H7 (cell line): ENCODE results near the gene GALNT13. TPM values are rescaled to one million over a fixed set of nuclear protein-coding genes. Genes with fewer than 3 reads are reported as not detected.

Experiments
- DNase-seq: peaks from one replicate; pipeline ENCODE4 v3.0.0; 2012
- H3K27me3 ChIP-seq: 2 replicates; pipeline ENCODE4 v1.6.0; 2011; ENCODE audit warnings: mild to moderate bottlenecking, low read length; ENCODE audit not compliant: control insufficient read depth, insufficient read depth
- H3K36me3 ChIP-seq: replicated peaks from 2 replicates; pipeline ENCODE4 v1.5.1; 2011; ENCODE audit warnings: low read length; ENCODE audit not compliant: control insufficient read depth, insufficient read depth
- H3K4me3 ChIP-seq: 2 replicates; pipeline ENCODE4 v1.5.1; 2011; ENCODE audit warnings: low read depth, mild to moderate bottlenecking, control low read depth, low read length, moderate library complexity; ENCODE audit not compliant: insufficient read depth
- total RNA-seq: library from RNA; depleted of rRNA; stranded (reverse); fragments of >200 nt; shearing (Covaris generic); gene quantifications from 2 replicates; pipeline ENCODE4 v1.2.3, GENCODE V29; 2014

Gene GALNT13
- total RNA-seq, 1 experiment from 2014 or later = 7.1 TPM

DNA sequence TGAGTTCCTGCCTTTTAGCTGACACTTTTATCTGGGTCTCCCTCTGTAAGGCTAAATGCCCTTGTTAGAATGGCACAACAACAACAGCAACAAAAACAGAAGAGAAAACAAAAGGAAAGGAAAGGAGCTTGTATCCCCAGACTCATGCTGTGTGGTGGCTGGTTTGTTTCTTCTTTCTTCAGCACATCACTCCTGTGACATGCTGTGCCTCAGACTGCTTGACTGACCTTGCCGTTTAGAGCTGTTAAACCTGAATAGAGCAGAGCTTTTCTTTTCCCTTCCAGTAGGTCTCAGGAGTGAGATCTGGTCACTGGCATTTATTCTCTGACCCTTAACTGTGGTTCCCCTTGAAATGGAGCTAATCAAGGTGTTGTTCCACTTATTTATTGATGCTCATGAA is 18.9 kb downstream of the GALNT13 start:
- no peaks in the 10 kb centered on the region for H3K27me3 ChIP-seq
- no peak overlapping the region for H3K4me3 ChIP-seq
- no peaks in the 10 kb centered on the region for H3K36me3 ChIP-seq
- peak; percentile 10 for DNase-seq

GRCh38 chr2:153891051-153891450 is 19.3 kb downstream of the GALNT13 start:
- DNase-seq = no peak
- no peak overlapping the region for H3K4me3 ChIP-seq
- no peaks in the 10 kb centered on the region for H3K36me3 ChIP-seq
- no peaks in the 10 kb centered on the region for H3K27me3 ChIP-seq

- DNase-seq = no peak
- Histone ChIP-seq H3K36me3 (no peaks in the 10 kb centered on the region), H3K27me3 (no peaks in the 10 kb centered on the region), H3K4me3 (no peak overlapping the region)
Measured at GRCh38 chr2:153912798-153913396, 41.2 kb downstream of the GALNT13 start.

- Histone ChIP-seq H3K36me3 (no peaks in the 10 kb centered on the region), H3K27me3 (no peaks in the 10 kb centered on the region), H3K4me3 (no peak overlapping the region)
- DNase-seq = no peak
Measured at GRCh38 chr2:153917570-153917969, 45.8 kb downstream of the GALNT13 start.

- Histone ChIP-seq H3K36me3 (no peaks in the 10 kb centered on the region), H3K27me3 (no peaks in the 10 kb centered on the region), H3K4me3 (no peak overlapping the region)
- no peak for DNase-seq
Measured at GRCh38 chr2:153935511-153935910, 63.8 kb downstream of the GALNT13 start.

DNA sequence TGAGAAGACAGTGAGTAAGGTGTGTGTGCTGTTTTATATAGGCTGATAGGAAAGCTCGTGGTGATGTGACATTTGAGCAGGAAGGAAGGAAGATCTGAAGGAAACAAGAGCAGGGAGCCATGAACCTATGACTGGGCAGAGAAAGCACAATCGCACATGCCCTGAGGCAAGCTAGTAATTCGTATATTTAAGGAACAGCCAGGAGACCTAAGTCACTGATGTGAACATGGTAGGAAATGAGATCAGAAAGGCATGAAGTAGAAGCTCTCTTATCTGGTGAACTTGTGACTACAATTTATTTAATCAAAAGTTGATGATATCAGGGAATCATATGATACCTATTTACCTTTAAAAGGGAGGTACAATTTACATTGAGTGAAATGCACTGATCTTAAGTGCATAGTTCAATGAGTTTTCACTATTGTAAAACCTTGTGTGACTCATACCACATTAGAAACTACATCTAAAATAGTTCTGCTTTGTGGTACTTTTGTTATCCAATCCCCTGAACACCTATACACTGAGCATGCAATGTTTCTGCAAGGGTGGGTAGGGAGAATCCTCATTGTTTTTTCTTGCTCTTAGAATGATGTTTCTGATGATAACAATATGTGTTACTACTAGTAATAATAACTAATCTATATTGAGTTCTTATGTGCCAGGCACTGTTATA is 67.5 kb downstream of the GALNT13 start:
- H3K27me3 ChIP-seq = no peaks in the 10 kb centered on the region
- DNase-seq = no peak
- H3K36me3 ChIP-seq = no peaks in the 10 kb centered on the region
- H3K4me3 ChIP-seq = no peak overlapping the region

GRCh38 chr2:153940511-153940910 is 68.8 kb downstream of the GALNT13 start:
- Histone ChIP-seq H3K36me3 (no peaks in the 10 kb centered on the region), H3K4me3 (no peak overlapping the region), H3K27me3 (no peaks in the 10 kb centered on the region)
- no peak for DNase-seq

DNA sequence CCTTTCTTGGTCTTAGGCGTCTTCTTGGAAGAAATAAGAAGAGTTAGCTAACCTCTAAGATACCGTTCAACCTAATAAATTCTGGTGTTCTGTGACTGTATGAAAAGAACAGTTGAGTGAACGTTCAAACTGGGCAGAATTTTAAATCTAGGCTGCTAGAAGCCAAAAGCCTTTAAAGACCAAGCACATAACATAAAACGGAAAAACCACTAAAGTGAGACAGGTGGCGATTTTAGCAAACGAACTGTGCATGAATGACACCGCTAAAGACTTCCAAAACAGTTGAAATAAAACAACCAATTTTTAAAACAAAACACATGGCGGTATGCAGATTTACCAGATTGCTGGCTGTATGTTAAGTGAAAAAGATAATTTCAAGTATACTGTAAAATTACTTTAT is 73.1 kb downstream of the GALNT13 start:
- no peaks in the 10 kb centered on the region for H3K27me3 ChIP-seq
- no peak for DNase-seq
- no peaks in the 10 kb centered on the region for H3K36me3 ChIP-seq
- no peak overlapping the region for H3K4me3 ChIP-seq

DNA sequence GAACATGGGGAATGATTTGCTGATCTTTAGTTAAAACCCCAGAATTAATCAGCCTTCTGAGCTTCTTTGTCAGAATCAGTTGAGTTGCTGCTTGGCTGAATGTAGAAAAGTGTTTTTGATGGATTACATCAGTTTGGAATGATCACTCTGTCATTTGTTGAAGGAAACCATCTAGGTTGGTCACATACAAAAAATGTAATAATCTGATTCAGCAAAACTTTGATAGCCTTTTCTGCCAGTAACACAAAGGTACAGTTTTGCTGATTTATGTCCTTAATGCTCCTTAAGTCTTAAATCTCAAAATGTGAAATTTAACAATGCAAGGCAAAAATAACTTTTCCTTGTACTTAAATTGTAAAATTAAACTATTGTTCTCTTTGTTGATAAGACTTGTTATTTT is 74.3 kb downstream of the GALNT13 start:
- no peaks in the 10 kb centered on the region for H3K27me3 ChIP-seq
- no peak for DNase-seq
- H3K4me3 ChIP-seq = no peak overlapping the region
- H3K36me3 ChIP-seq = no peaks in the 10 kb centered on the region

DNA sequence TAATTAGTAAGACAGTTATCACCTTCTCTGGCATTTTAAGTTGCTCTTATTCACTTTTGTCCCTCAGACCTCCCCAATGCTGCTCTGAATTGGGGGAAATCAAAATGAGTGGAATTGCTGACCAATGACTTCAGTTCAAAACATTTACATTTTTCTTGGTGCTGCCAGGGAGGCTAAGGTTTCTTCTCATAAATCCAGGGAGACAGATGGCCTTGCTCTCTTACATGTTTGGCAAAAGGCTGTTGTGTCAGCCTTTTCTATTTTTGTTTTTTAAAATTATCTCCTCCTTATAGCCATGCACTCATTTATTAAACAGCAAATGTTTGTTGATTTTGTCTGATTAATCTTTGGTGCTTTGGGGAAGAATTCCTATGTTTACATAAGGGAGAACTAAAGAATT is 82.0 kb downstream of the GALNT13 start:
- Histone ChIP-seq H3K4me3 (no peak overlapping the region), H3K27me3 (no peaks in the 10 kb centered on the region), H3K36me3 (no peaks in the 10 kb centered on the region)
- DNase-seq = no peak

DNA sequence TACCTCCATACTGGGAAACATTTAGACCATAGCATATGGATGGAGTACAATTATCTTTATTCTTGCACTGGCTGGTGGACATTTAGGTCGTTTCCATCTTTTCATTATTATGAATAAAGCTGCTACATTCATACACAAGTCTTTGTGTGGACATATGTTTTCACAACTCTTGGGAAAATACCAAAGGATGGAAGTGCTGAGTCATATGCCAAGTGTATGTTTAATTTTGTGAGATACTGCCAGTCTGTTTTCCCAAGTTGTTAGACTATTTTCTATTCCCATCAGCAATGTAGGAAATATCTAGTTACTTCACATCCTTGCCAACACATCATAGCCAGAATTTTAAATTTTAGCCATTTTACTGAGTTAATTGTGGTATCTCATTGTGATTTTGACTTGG is 91.5 kb downstream of the GALNT13 start:
- Histone ChIP-seq H3K36me3 (no peaks in the 10 kb centered on the region), H3K27me3 (no peaks in the 10 kb centered on the region), H3K4me3 (no peak overlapping the region)
- no peak for DNase-seq

- peak; percentile 9 for DNase-seq
- H3K27me3 ChIP-seq = no peaks in the 10 kb centered on the region
Measured at GRCh38 chr2:153967248-153967973, 95.7 kb downstream of the GALNT13 start.

DNA sequence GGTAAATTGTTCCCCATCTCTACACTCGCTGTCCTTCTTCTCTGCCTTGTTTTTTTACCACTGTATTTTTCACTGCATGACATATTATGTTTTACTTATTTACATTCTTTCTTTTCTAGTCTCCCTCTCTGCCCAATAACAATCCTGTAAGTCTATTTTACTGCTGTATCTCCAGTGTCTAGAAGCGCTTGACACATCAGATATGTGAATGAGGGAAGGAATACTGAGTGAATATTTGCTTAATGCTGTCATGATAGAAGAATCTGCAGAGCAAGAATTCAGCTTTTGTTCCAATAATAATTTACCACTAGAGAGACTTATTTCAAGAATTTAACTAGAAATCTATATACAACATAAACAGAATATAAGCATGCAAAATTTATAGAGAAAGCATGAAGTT is 99.5 kb downstream of the GALNT13 start:
- DNase-seq = no peak
- Histone ChIP-seq H3K4me3 (no peak overlapping the region), H3K36me3 (no peaks in the 10 kb centered on the region), H3K27me3 (no peaks in the 10 kb centered on the region)

More at GRCh38 chr2:153967248-153967973, 95.7 kb downstream of the GALNT13 start:
- H3K4me3 ChIP-seq = no peak overlapping the region
- no peaks in the 10 kb centered on the region for H3K36me3 ChIP-seq

- DNase-seq = peak; percentile 7
- no peaks in the 10 kb centered on the region for H3K36me3 ChIP-seq
Measured at GRCh38 chr2:153971855-153972254, 100.1 kb downstream of the GALNT13 start.

DNA sequence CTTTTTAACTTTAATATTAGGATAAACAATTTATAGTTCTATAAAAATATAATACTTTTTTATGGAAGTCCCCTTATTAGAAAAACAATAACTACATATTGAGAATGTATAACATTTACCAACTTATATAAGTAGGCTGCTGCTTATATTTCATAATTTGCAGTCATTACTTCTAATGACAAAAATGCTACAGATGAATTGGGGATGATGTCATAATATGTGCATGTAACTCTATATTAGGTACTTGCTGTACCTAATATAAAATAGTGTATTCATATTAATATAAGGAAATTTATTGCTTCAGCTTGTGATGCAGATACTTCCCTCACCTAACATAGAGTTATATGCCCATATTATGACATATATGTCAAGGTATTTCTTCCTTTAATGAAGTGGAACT is 100.7 kb downstream of the GALNT13 start:
- Histone ChIP-seq H3K27me3 (no peaks in the 10 kb centered on the region), H3K4me3 (no peak overlapping the region), H3K36me3 (no peaks in the 10 kb centered on the region)
- no peak for DNase-seq

More at GRCh38 chr2:153971855-153972254, 100.1 kb downstream of the GALNT13 start:
- H3K27me3 ChIP-seq = no peaks in the 10 kb centered on the region
- no peak overlapping the region for H3K4me3 ChIP-seq
